HEK293 (cell line): ENCODE results near the gene ERICH4.

Experiments used
- CTCF ChIA-PET: fragments of 350-600 bp; formaldehyde crosslinking; extraction: SDS; loops from one replicate; lab custom pipeline; 2021; ENCODE audit warnings: antibody characterized with exemption; lab: Yijun Ruan, JAX
- POLR2A ChIA-PET: fragments of 300-600 bp; formaldehyde crosslinking; extraction: SDS; loops from one replicate; lab custom pipeline; 2020; ENCODE audit warnings: antibody characterized with exemption, inconsistent platforms; lab: Yijun Ruan, JAX
- H3K27ac ChIP-seq: fragments of 200-500 bp; sonication (Bioruptor generic); 2 replicates; pipeline ENCODE4 v1.5.1; 2014; ENCODE audit warnings: low read depth, low read length, control low read depth, inconsistent platforms; ENCODE audit errors: extremely low read depth
- H3K36me3 ChIP-seq, 2 experiments: fragments of 200-500 bp in 1 of 2; sonication (Bioruptor generic) in 1 of 2; 1 replicate in 1 of 2; 2 replicates in 1 of 2; pipeline ENCODE4 v1.5.1; 2014 to 2017; ENCODE audit warnings: inconsistent platforms in 2 of 2, low read length in 2 of 2; ENCODE audit not compliant: control insufficient read depth in 2 of 2, insufficient read depth in 1 of 2
- H3K4me1 ChIP-seq: fragments of 200-500 bp; sonication (Bioruptor generic); 2 replicates; pipeline ENCODE4 v1.5.1; 2014; ENCODE audit warnings: mild to moderate bottlenecking, low read length, inconsistent platforms; ENCODE audit not compliant: control insufficient read depth, insufficient read depth
- H3K4me3 ChIP-seq: 2 replicates; pipeline ENCODE4 v1.5.1; 2011; ENCODE audit warnings: low read depth, mild to moderate bottlenecking, control low read depth, low read length, moderate library complexity
- H3K9me3 ChIP-seq: fragments of 200-500 bp; sonication (Bioruptor generic); 2 replicates; pipeline ENCODE4 v1.5.1; 2014; ENCODE audit warnings: low read depth, low read length, inconsistent platforms; ENCODE audit not compliant: control insufficient read depth, insufficient read depth
- EGR2 ChIP-seq: fragments of 450-650 bp; formaldehyde crosslinking; IDR thresholded peaks from 2 replicates; pipeline ENCODE4 v1.5.1; 2016; ENCODE audit warnings: low read depth, missing biosample characterization, missing genetic modification characterization
- KLF16 ChIP-seq: fragments of 450-650 bp; formaldehyde crosslinking; IDR thresholded peaks from 2 replicates; pipeline ENCODE4 v1.5.1; 2017; ENCODE audit warnings: missing biosample characterization, missing genetic modification characterization
- MEIS1 ChIP-seq: sonication (generic); formaldehyde crosslinking; IDR thresholded peaks from 2 replicates; pipeline ENCODE4 v1.8.1; 2022; ENCODE audit warnings: missing genetic modification reagents, mild to moderate bottlenecking, borderline replicate concordance
- REST ChIP-seq: fragments of 450-650 bp; formaldehyde crosslinking; IDR thresholded peaks from 2 replicates; pipeline ENCODE4 v1.5.1; 2016; ENCODE audit warnings: missing biosample characterization, missing genetic modification characterization
- ZBTB20 ChIP-seq: fragments of 450-650 bp; formaldehyde crosslinking; IDR thresholded peaks from 2 replicates; pipeline ENCODE4 v1.5.1; 2016; ENCODE audit warnings: missing biosample characterization, missing genetic modification characterization
- ZFHX2 ChIP-seq: fragments of 450-650 bp; formaldehyde crosslinking; conservative IDR thresholded peaks from 2 replicates; pipeline ENCODE4 v1.5.1; 2016; ENCODE audit warnings: missing biosample characterization, missing genetic modification characterization
- ZNF10 ChIP-seq: fragments of 450-650 bp; formaldehyde crosslinking; IDR thresholded peaks from 2 replicates; pipeline ENCODE4 v1.5.1; 2017; ENCODE audit warnings: missing biosample characterization, missing genetic modification characterization
- ZNF16 ChIP-seq: fragments of 450-650 bp; formaldehyde crosslinking; IDR thresholded peaks from 2 replicates; pipeline ENCODE4 v1.5.1; 2016; ENCODE audit warnings: low read depth, missing biosample characterization, missing genetic modification characterization
- ZNF24 ChIP-seq: fragments of 450-650 bp; formaldehyde crosslinking; IDR thresholded peaks from 2 replicates; pipeline ENCODE4 v1.5.1; 2016; ENCODE audit warnings: missing biosample characterization, missing genetic modification characterization
- ZNF394 ChIP-seq: fragments of 450-650 bp; formaldehyde crosslinking; IDR thresholded peaks from 2 replicates; pipeline ENCODE4 v1.5.1; 2016; ENCODE audit warnings: missing biosample characterization, missing genetic modification characterization, mild to moderate bottlenecking, moderate library complexity, borderline replicate concordance
- ZNF449 ChIP-seq: fragments of 450-650 bp; formaldehyde crosslinking; IDR thresholded peaks from 2 replicates; pipeline ENCODE4 v1.5.1; 2017; ENCODE audit warnings: missing biosample characterization, mild to moderate bottlenecking, missing genetic modification characterization, moderate library complexity
- ZNF530 ChIP-seq: fragments of 450-650 bp; formaldehyde crosslinking; IDR thresholded peaks from 2 replicates; pipeline ENCODE4 v1.5.1; 2016; ENCODE audit warnings: low read depth, missing biosample characterization, missing genetic modification characterization
- ZNF558 ChIP-seq: fragments of 450-650 bp; formaldehyde crosslinking; IDR thresholded peaks from 2 replicates; pipeline ENCODE4 v1.5.1; 2016; ENCODE audit warnings: missing biosample characterization, missing genetic modification characterization
- ZNF658 ChIP-seq: fragments of 450-650 bp; formaldehyde crosslinking; IDR thresholded peaks from 2 replicates; pipeline ENCODE4; 2016; ENCODE audit warnings: missing biosample characterization, missing genetic modification characterization
- ZNF768 ChIP-seq: fragments of 450-650 bp; formaldehyde crosslinking; IDR thresholded peaks from 2 replicates; pipeline ENCODE4 v1.5.1; 2018; ENCODE audit warnings: missing biosample characterization, mild to moderate bottlenecking, missing genetic modification characterization

The ERICH4 gene

GRCh38 chr19:41401483-41401882, 41.5 kb upstream of the ERICH4 start:
- Histone ChIP-seq H3K9me3 (no peaks in the 10 kb centered on the region), H3K4me1 (peaks cover 10% of the 10 kb centered on the region; the same call in 1 of the 2 replicates), H3K36me3 (no peaks in the 10 kb centered on the region)
- POLR2A ChIA-PET = interaction anchor here (1.6 kb wide), 1 partner anchor 8 kb away, joined by 3 read pairs; no protein-coding TSS in a partner anchor
- TF ChIP-seq ZBTB20 (tag by site-specific recombination) (no peak), ZNF10 (tag by site-specific recombination) (no peak), ZNF394 (tag by site-specific recombination) (no peak)
- TF ChIP-seq, all 188 proteins: peak for 0
- Histone ChIP-seq H3K27ac (no peak overlapping the region), H3K4me3 (no peak overlapping the region)
- CTCF ChIA-PET = no interaction called here

GRCh38 chr19:41402010-41402409, 40.9 kb upstream of the ERICH4 start:
- Histone ChIP-seq H3K4me1 (peaks cover 9% of the 10 kb centered on the region; the same call in 1 of the 2 replicates), H3K27ac (no peak overlapping the region), H3K36me3 (no peaks in the 10 kb centered on the region), H3K4me3 (no peak overlapping the region), H3K9me3 (no peaks in the 10 kb centered on the region)
- TF ChIP-seq EGR2 (tag by site-specific recombination) (peak; percentile 62), ZFHX2 (tag by site-specific recombination) (peak; percentile 58), ZNF16 (tag by site-specific recombination) (no peak)
- CTCF ChIA-PET = interaction anchor here (0.9 to 1.2 kb wide), 2 partner anchors 31 to 34 kb away, joined by 3 to 5 read pairs; no protein-coding TSS in a partner anchor
- POLR2A ChIA-PET = no interaction called here

- Histone ChIP-seq H3K27ac (no peak overlapping the region), H3K4me1 (peaks cover 7% of the 10 kb centered on the region; the same call in 1 of the 2 replicates), H3K4me3 (no peak overlapping the region), H3K9me3 (no peaks in the 10 kb centered on the region), H3K36me3 (no peaks in the 10 kb centered on the region; a peak in 1 of 3 replicates)
- TF ChIP-seq ZNF768 (tag by site-specific recombination) (no peak), ZNF558 (no peak), ZNF24 (tag by site-specific recombination) (no peak), ZNF449 (tag by site-specific recombination) (no peak), ZBTB20 (tag by site-specific recombination) (no peak), KLF16 (tag by site-specific recombination) (no peak), ZNF530 (tag by site-specific recombination) (no peak), MEIS1 (no peak), REST (tag by site-specific recombination) (no peak), ZNF658 (tag by site-specific recombination) (no peak)
- ChIA-PET POLR2A (no interaction called here), CTCF (interaction anchor here (0.8 to 1.2 kb wide), 2 partner anchors 29 to 168 kb away, joined by 3 to 5 read pairs; no protein-coding TSS in a partner anchor)
Observed at GRCh38 chr19:41403181-41403970, 39.6 kb upstream of the ERICH4 start.
